Stimulated activated CD8-positive, alpha-beta memory T cell treated with anti-CD3 and anti-CD28 coated beads, Interleukin-7, amount 100 ng/mL, for 48 hours (primary cell): Measurements from ENCODE around the gene IGFL2.
"Not testable (repeated sequence)": the region's sequence is repeated elsewhere in the genome, so short reads cannot be mapped to it uniquely, and the experiment has no call there.

ENCODE experiments used
- DNase-seq, 2 donors: peaks; one replicate each; pipeline ENCODE4 v3.0.0-alpha.2; 2020; ENCODE audit warnings: low read depth in 1 of 2; ENCODE audit errors: extremely low read depth in 1 of 2

Gene IGFL2

GRCh38 chr19:46206682-46207081 is 58.6 kb downstream of the IGFL2 start:
- DNase-seq, result no peak

- not testable (repeated sequence) for DNase-seq
These were observed 59.8 kb downstream of the IGFL2 start for GRCh38 chr19:46207858-46208257.

GRCh38 chr19:46209051-46209450 is 61.0 kb downstream of the IGFL2 start:
- DNase-seq, result no peak

GRCh38 chr19:46209472-46209871 is 61.4 kb downstream of the IGFL2 start:
- no peak for DNase-seq

GRCh38 chr19:46210669-46211068 is 62.6 kb downstream of the IGFL2 start:
- DNase-seq, result no peak
